Fibroblast of skin of left biceps (primary cell): ENCODE measurements around the gene ATRN.

Source experiments
- DNase-seq, 2 experiments: peaks; one replicate each; pipeline ENCODE4 v3.0.0-alpha.2; 2013; ENCODE audit warnings: low read depth in 2 of 2

Gene ATRN

DNA sequence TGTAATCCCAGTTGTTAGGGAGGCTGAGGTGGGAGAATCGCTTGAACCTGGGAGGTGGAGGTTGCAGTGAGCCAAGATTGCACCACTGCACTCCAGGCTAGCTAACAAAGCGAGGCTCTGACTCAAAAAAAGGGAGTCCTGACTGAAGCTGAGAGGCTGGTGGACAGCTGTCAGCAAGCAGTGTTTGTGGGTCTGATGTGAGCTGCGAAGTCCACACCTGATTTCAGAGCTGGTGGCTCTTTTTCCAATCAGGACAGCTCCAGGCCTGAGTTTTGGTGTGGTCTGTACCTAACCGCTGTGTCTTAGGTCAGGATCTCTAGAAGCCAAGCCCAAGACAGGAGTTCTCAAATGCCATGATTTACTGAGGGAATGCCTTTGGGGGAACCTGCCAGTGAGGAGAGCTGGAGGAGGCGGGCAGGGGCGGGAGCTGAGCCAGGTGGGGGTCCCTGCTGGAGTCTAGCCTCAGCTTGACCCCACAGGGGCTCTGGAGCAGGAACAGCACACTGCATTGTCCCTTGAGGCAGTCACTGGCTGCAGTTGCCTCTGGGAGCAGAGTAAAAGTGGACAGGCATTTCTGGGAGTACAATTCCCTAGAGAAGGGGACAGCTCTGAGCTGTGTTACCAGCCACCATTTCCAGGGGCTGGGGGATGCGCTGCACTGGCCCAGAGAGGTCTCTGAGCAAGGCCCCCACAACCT is 187.3 kb downstream of the ATRN start:
- DNase-seq = no peak

DNA sequence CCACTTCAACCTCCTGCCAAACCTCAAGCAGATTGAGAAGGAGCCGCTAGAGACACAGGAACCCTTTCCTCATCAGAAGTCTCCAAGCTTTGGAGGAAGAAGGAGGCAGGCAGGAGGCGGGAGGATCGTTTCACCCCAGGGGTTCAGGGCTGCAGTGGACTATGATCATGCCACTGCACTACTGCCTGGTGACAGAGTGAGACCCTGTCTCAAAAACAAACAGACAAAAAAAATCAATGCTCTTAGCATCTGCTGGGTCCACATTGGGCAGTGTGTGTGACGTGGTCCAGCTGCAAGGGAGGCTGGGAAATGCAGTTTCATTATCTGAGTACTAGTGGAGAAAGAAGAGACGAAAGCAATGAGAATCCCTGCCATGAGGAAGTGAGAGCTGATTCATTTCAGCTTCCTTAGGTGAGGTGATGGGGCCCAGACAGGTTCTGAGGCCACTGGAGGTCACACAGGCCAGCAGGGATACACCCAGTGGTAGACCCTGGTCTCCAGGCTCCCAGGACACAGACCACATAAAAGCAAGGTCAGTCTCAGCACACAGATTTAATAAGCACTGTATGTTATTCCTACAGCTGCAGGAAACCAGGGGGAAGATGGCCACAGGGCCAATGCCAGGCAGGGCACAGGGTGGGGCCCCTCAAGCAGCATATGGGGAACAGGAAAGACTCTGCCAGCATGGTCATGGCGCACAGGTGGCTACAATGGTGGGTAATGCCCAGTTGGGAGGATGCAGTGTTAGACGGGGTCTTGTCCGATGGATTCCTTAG is 188.1 kb downstream of the ATRN start:
- DNase-seq = no peak

DNA sequence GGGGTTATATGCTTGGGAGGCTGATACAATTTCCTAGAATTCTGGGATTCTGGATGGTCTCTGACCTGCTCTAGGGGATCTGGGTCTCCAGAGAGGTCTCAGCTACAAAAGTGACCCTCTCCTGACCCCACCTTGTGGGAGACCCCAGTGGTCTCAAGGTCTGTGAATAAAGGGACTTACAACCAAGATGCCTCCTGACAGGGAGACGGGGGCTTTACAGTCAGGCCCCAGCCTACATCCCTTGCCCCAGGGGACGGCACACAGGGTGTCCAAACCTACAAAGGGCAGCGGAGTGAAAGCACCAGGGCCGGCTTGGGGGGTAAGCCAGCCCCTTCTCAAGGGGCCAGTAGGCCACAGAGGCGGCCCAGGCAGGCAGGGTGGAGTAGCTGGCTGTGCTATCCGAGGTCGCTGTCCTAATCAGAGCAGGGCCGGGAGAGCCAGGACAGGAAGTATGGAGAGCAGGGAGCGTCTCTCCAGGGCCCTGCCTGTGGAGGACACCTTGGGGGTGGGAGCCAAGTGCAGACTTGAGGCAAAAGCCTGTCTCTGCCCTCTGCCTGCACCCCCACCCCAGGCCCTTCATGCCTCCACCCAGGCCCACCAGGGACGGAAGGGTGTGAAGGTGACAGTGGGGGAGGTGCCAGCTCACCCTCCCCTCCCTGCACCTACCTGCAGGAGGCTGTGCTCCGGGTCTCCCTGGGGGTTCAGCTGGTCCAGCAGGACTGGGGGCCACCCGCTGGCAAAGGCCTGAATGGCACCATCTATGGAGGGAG is 188.9 kb downstream of the ATRN start:
- DNase-seq = no peak

DNA sequence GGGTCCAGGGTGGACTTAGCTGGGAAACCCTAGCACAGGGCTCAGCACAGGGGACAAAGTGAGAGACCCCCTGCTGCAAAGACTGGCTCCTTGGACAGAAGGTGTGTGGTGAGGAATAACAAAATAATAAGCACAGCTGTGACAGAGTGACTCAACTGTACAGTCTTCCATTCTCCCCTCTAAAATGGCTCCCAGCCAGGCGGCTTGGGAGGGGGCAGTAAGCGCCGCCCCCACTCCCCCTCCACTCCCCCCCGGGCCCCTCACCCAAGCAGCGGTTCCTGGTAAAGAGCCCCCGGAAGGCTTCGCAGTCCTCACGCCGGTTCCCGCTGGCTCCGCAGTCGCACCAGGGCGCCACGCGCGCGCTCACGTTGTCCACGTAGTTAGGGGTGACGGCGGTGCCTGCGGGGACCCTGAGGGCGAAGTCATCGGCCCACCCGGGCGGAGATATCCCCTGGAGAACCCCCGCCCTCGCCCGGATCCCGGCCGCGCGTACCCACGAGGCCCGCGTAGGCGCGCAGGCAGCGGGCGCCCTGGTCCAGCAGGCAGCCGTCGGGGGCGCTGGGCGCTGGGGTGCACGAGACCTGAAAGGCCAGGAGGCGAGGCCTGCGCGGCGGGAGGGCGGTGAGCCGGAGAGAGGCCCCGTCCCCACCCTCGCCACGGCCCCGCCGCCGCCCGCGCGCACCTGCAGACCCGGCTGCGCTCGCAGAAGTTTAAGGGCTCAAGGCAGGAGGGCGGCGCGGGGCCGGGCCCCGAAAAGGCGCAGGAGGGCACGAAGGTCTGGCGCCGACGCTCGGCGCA is 189.6 kb downstream of the ATRN start:
- no peak for DNase-seq

DNA sequence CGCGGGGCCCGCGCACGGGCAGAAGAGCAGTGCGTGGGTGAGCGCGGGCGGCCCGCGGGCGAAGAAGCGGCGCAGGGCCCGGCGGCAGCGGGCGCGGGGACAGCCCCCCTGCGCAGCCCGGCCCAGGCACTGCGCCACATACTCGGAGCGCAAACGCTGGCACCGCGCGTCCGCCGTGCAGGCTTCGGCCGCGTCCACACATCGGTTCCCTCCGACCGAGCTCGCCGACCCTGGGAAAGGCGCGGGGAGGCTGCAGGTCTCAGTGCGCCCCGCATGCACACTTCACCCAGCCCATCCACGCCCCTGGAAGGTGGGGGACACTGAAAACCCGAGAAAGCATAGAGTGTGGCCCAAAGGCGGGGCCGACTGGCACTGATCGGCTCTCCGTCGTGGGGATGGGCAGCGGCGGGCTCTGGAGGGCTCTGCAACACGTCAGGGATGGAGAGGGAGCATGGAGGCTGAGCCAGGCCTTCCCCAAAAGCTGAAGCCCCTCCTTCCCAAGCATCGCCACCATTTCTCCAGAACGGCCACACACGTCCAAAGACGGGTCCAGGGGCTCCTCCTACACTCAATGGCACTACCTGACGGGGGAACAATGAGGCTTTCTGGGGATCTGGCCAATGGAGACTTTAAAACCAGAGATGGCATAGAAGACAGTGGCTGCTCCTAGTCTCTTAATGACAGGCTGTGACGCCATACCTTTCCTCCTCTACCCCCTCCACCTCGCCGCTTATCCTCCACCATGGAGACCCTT is 190.4 kb downstream of the ATRN start:
- DNase-seq = no peak

DNA sequence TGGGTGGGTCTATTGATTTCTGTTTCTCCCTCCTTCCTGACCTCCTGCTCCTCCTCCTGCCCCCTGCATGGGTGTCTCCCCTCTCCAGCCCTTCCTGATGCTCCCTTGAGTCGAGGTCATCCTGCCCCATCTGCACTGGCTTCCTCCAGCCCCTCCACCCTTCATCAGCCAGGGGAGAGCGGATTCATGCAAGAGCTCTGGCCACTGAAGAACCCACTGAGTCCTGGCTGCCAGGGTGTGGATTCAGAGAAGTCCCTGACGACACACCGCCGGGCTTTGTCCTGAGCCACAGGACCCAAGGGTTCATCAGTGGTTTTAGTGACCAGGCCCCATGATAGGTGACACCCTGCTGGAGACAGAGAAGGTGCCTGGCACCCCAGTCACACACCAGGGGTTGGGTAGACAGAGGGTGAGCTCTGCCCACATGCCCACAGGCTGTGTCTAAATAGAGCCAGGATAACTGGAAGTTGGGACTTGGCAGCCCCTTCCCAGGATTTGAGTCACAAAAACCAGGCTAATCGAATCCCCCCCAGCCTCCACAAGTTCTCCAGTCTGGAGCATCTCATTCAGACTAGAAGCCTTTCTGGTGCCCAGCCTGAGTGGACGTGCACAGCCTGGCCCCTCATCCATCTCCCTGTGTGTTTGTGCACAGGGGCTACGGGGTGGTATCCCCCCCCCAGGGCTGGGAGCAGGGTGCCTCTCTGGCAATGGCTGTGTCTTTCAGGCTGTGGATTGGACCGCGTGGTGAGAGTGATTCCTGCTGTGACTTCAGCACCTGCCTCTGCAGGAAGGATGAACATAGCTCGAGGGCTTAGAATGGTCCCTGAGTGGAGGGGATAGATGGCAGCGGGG is 191.2 kb downstream of the ATRN start:
- DNase-seq = no peak

DNA sequence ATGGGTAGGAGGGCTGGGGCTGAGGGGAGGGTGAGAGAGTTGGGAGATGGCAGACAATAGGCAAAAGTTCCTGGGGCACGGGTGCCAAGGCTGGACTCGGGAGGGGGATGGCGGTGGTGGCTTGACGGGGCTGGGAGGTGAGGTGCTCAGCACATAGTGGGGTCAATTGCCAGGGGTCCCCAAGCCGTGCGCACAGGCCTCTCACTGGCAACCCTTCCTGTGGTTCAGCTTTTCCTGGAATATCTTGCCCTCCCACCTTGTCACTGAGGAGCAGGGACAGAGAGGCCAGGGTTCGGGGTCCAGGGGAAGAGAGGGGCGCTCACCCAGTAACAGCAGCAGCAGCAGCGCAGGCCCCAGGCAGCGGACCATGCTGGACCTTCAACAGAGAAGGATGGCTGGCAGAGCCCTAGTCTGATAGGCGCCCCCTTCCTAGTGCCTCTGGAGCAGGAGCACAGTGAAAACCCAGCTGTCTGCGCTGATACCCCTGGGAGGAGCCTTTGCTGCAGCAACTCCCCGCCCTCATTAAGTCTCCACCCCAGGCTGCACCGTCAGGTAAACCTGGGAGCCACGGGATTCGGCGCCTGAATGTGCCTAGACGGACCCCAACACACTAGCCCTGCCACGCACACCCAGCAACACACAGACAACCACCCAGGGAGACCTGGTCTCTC is 192.3 kb downstream of the ATRN start, which contains the start of gene GFRA4:
GFRA4 (minus strand) TSS at position 369 of the 671 bp plus-strand sequence; CDS start at position 369, 0 bp downstream.
- no peak for DNase-seq

DNA sequence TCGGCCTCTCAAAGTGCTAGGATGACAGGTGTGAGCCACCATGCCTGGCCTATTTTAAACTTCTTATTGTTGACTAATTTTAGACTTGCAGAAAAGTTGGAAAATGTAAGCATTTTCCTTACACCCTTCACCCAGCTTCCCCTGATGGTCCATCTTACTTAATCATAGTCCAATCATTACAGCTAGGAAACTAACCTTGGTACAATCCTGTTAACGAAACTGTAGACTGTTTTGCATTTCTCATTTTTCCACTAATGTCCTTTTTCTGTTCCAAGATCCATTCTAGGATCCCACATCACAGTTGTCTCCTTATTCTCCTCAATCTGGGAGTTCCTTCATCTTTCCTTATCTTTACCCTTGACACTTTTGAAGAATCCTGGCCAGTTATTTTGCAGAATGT is 193.0 kb downstream of the ATRN start:
- no peak for DNase-seq

DNA sequence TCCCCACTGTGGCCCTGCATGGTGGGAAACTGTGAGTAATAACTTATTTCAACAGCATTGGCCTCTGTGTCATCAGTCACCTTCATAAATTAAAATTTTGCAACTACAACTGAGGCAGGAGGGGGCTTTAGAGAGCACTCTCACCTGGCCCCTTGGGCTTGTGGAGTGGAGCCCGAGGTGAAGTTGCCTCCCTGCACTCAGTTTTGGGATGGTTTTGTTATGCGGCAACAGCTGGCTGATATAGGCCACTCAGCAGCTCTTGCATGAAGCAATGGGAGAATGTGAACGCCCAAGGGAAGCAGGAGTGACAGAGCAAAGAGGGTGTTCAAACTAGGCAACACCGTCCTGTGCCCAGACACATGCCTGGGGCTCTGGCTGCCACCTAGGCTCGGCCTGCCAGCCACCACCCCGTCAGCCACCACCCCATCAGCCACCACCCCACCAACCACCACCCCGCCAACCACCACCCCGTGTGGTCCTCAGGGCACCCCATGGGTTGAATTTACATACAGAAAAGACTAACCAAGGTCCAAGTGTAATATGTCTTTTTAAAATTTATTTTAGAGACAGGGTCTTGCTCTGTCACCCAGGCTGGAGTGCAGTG is 196.7 kb downstream of the ATRN start:
- DNase-seq = no peak

DNA sequence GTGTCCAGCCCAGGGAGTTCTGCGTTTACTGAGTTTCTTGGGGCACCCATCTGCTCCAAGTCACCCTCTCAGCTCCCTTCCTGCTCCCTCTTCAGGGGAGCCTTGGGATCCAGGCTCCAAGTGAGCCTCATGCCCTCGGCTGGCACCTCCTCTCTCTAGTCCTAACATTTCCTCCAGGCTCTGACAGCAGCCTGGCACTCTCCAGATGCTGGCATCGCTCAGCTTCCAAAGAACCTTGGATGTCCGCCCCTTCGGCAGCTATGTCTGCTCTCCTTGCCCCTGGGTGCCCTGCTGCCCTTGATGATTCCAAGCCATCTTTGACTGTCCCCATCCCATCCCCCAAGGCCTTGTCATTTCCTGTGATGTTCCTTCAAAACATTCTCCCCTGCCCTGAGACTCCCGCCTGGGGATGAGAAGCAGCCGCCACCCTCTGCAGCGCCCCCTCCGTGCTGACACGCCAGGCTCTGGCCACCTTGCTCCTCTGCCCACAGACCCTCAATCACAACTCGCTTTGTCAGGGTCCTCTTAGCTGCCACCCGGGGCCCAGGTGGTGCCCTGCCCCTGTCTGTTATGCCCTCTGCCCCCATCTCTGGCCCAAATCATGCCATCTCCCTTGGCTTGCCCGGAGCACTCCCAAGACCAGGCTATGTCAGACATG is 199.0 kb downstream of the ATRN start:
- no peak for DNase-seq

DNA sequence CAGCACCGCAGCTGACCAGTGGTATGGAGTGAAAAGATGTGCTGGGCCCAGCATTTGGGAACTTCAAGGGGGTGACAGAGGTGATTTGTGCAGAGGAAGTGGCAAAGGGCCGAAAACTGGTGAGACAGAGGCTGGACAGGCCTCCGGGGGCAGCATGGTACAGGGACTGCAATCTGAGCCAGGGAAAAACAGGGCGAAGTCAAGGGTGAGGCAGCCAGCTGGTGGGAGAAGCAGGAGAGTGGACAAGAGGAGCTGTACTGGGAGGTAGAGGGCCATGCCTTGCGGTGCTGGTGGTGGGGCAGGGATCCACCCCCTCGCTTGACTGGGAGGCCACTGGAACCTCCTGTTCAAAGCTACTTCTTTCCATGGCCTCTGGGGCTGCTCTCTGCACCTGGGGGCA is 199.7 kb downstream of the ATRN start:
- DNase-seq = no peak

DNA sequence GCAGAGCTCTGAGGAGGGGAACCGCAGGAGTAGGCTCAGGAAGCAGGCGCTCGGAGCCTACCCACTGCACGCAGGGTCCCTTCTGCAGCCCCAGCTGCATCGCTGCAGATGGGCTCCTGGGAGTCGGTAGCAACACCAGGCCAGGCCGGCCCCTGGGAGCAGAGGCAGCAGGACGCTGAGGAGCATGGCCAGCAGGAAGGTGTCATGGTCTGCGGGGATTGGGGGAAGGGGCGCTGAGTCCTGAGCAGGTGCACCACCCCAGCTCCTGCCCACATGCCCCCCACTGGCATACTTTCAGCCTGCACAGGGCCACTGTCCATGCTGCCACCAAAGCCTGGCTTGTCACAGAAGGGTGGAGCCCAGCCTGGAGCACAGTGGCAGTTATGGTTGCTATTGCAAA is 200.1 kb downstream of the ATRN start:
- no peak for DNase-seq

DNA sequence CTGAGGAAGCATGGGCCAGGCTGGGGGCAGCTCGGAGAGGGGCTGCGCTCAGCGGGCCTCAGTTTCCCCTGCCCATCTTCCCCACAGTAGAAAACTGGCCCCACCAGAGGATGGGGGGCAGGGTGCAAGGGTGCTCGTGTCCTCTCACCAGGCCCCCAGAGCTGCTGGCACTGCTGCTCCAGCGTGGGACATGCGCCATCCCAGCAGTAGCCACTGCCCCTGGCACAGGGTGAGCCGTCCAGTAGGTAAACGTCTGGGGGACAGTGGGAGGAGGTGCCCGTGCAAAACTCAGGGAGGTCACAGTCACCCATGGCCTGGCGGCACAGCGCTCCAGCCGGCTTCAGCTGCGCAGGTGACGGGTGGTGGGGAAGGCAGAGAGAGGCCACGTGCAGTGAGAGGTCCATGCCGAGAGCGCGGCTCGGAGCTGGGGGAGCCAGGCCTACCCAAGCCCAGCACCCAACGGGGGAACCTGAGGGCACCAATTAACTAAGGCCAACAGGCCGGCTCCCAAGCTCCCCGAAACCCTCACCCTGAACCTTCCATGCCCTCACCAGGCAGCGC is 201.2 kb downstream of the ATRN start:
- no peak for DNase-seq

DNA sequence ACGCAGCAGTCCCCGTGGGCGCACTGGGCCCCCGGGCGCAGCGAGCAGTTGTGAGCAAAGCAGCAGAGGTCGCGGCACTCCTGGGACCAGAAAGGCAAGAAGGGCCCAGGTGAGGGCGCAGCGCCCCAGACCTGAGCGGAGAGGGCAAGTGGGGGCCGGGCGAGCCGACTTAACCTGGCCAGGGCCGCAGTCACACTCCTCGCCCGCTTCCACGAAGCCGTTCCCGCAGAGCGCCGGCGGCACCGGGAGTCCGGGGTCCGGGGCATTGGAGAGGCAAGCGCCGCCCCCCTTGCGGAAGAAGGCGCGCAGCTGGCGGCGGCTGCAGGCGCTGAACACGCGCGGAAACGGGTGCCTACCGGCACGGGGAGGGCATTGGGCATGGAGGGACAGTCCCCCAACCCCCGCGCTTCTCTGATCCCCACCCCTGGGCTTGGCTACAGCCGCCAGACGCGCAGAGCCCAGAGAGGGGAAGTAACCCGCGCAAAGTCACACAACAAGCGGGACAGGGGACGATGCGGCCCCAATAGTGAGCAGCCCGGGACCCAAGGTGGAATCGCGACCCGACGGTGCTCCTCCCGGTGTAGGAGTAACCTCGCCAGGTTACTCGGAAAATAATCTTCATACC is 201.8 kb downstream of the ATRN start:
- no peak for DNase-seq

DNA sequence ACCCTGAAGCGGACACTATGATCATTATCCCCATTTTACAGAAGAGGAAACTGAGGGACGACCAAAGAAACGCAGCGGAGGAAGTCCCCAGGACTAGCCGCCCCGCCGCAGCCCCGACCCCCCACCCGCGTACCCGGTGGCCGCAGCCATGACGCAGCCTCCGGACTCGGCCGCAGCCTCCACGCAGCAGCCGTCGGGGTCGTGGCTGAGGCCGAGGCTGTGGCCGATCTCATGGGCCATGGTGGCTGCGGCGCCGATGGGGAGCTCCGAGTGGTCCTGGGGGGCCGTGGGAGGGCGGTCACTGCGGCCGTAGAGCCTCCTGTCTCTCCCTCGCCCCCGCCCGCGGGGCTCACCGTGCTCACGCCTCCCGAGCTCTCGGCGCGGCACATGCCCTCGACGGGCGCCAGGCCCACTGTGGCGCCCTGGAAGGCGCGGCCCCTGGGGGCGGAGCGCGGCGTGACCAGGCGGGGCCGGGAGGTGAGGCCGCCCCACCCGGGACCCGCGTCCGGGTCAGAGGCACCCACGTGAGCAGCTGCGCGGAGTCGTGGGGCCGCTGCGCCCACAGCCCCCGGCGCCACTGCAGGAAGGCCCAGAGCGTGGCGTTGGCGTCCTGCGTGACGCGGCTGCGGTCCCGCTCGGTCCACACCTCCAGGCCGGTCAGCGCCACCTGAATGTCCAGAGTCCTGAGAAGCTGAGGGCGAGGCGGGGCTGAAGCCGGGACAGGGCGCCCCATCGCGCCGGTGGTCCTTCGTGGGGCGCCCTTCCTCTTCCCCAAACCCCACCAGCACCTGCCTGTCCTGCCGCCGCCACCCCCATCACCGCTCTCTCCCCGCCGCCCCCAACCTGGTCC is 202.6 kb downstream of the ATRN start:
- DNase-seq = no peak

DNA sequence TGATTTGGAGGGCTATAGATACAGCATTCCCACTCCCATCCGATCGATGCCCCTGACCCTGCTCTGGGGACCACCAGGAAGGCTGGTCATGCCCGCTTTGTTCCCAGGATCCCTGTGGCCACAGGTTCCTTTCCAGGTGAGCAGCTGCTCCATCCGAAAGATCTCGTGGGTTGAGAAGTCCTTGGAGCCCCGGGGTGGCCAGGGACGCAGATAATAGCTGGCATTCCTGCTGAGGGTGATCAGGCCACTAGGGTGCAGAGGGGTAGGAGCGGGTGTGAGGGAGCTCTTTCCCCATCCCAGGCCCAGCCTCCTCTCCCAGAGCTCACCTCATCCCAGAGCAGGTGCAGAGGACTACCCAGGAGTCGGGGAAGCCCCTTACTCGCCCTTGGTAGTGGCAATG is 203.6 kb downstream of the ATRN start:
- DNase-seq = no peak
